GM19467 (cell line): ENCODE data around the gene CDHR3.

Experiments
- ATAC-seq: cut with Tn5 transposase; IDR thresholded peaks from one replicate; pipeline ENCODE4 v1.9.1; 2021; ENCODE audit warnings: mild to moderate bottlenecking, moderate library complexity; ENCODE audit not compliant: unreplicated experiment

CDHR3 gene

DNA sequence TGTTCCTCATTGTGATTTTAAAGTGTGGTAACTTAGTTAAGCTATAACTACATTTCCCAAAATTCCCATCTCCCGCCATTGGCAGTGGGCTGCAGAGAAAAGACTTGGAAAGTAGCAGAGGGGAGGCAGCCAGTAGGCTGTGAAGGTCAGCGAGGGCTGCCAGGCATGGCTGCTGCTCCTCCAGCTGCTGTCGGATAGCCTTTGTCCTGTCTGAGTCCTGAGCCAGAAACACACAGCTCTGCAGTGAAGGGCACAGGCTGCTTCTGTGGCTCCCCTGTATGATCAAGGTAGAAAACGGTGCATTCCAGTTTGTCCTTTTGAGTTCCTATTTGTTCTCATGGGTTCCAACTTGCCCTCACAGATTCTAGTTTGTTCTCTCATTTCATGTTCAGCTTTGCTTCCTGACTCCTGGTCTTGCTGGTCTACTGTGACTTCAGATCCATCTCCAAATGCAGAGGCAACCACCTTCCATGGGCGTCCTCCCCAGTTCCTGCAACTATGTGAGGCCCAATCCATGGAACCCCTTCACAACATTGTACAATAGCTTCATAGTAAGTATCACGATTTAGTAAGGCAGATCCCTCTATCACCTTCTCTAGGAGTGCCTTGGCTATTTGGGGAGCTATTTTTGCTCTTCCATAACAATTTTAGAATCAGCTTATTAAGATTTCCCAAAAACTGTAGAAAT is 117.4 kb downstream of the CDHR3 start:
- no peak for ATAC-seq

DNA sequence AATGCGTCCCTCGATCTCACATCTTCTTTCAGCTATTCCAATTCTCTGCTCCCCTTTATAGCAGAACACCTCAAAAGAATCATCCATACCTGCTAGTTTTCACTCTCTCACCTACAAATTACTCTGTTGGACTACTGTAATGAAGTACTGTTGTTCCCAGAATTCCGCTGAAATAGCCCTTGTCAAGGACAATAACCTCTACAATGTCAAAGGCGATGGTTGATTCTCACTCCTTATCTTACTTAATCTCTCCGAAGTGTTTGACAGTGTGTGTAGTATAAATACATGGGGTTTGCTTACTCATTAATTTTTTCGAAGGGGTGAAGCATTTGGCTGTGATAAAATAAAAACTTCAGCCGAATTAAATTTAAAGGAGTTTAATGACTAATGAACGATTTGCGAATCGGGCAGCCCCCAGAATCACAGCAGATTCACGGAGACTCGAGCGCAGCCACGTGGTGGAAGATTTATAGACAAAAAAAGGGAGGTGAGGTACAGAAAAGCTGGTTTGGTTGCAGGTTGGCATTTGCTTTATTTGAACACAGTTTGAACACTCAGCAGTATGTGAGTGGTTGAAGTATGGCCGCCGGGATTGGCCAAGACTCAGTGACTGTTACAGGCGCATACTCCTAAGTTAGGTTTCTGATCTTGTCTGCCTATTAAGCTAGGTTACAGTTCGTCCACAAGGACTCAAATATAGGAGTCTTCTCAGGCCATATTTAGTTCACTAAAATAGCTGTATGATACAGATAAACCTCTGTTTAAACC is 119.2 kb downstream of the CDHR3 start:
- no peak for ATAC-seq
